HG02763 (cell line): Measurements from ENCODE around the gene CTNNA2.

Experiments
- ATAC-seq: cut with Tn5 transposase; IDR thresholded peaks from one replicate; pipeline ENCODE4 v1.9.1; 2021; ENCODE audit warnings: mild to moderate bottlenecking, moderate library complexity; ENCODE audit not compliant: unreplicated experiment

CTNNA2 gene

DNA sequence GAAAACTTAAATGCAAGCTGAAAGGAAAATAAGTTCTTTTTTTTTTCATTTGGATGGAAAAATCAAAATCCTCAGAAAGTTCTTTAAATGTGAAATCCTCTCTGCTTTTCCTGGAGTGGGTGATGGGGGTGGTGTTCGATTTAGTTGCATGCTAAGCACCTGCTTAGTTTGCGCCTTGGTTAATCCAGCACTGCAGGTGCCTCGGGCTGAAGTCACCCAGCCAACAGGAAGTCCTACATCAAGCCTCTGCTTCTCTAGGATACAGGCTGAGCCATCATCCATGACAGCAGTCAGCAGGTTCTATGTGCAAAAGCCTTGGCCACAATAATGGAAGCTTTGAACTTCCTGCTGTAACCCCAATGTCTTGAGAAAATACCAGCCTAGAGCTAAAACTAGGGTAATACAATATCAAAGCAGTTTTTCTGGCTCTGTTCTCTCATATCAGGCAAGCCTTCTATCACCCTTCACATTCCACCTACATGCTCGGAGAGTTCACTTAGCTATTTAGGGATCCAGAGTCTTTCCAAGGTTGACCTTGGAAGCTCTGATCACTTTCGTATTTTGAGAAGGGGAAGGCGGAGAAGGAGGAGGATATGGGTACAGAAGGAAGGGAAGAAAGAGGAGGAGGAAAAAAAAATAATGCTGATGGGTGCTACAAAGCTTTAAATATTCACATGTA is 907.8 kb downstream of the CTNNA2 start:
- no peak for ATAC-seq

DNA sequence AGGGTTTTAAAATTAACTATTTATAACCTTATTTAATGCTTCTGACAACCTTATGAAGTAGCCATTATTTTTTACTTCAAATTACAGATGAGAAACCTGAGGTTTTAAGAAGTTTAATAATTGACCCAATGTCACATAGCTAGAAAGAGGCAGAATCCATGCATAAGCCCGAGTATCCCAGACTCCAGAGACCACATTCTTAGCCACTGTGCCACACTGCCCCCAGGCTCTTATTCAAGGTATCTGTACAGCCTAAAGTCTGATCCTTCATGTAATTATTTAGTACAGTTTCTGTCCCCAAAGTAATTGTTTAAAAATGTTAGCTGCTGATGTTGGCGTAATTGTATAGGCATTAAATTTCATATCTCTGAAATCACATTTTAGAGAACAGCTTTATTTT is 916.4 kb downstream of the CTNNA2 start:
- no peak for ATAC-seq

DNA sequence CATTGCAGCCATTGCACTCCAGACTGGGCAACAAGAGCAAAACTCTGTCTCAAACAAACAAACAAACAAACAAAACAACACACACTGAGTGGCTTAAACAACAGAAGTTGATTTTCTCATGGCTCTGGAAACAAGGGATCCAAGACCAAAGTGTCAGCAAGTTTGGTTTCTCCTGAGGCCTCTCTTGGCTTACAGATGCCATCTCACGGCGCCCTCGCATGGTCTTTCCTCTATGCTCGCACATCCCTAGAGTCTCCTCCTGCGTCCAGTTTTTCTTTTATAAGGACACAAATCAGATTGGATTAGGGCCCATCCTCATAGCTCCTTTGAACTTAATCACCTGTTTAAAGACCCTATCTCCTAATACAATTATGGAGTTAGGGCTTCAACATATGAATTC is 925.1 kb downstream of the CTNNA2 start:
- ATAC-seq = no peak

DNA sequence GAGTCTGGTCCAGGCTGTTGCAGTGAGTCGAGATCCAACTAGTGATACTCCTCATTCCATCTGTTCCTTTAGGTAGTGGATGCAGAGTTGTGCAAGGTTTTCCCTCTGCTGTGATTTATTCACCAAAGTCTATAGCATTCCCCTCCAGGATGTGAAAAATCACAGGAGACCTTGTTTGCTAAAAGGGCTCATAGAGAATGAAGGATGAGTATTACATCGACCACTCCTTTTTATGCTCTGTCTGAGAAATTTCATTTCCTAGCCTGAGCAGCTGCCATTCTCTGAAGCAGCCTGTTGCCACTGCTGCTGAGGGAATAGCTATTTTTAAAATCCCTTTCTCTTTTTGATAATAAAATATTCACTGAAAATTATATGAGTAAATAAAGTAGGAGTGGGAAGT is 925.8 kb downstream of the CTNNA2 start:
- no peak for ATAC-seq

DNA sequence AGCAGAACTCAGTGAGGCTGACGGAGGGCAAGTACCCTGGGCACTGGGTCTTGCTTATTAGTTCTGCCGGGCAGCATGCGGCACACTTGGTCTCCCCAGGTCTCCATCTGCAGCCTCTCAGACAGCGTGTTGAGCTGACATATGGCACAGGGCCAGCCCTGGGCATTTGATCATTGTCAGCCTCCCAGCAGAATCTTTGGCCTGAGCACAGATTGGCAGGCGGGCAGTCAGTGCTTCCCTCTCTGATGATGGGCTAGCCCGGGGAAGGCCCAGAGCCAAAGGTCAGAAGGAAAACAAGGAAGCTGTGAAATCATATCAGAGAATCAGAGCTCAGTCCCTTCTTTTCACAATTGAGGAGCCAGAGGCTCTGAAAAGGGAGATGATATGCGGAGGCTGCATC is 941.8 kb downstream of the CTNNA2 start:
- no peak for ATAC-seq

DNA sequence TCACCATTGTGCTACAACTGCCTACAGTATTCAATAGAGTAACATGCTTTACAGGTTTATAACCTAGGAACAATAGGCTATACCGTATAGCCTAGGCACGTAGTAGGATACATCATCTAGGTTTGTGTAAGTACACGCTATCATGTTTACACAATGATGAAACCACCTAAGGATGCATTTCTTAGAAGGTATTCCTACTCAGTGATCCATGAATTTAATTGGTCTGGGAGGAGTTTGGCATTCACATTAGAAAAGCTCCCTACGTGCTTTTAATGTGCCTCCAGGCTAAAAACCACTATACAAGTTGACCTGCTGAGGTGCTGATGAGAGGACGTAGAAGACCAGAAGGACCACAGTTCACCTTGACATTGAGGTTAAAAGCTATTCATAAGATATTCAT is 946.2 kb downstream of the CTNNA2 start:
- no peak for ATAC-seq

DNA sequence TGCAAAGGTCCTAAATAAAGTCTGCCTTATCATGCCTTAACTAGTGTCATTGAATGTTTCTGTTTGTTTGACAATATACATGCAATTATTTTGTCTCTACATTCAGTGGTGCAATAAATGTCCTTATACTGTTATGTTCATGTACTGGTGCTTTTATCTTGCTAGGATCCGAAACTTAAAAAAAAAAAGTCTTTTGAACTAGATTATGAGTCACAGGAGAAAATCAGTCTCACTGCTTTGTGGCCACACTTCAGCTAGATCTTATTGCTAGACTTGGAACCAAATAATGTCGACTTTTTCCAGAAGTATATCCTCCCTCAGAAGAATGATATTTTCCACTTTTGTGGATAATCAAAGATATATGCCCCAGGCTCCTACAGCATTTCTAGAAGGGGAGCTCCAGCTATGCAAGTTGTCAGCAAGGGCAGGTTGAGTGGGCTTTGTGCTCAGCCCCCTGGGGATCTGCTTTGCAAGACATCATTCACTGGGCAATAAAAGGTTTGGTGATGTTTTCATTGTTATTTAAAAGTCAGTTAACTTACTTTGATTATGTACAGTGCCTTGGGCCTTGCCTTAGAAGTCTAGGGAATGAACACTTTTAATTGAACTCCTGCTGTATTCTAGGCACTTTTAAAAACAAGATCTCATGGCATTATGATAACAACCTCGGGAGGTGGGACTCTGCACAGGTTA is 948.8 kb downstream of the CTNNA2 start:
- no peak for ATAC-seq

DNA sequence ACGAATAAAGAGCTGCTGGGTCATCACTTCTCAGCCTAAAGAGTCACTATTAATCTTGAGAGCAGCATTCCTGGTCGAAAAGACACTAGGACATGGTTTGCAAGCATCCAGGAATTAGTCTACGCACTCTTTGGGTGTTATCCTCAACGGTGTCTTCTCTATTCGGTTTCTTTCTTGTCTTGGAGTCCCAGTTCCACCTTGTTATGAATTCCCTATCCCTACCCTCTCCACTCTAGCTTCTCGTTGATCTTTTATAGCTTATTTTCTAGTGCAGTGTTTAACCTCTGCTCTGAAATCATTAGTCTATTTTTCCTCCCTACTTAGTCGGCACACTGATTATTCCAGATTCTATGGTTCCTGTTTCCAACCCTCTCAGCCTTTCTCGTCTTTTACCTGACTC is 949.8 kb downstream of the CTNNA2 start:
- no peak for ATAC-seq

DNA sequence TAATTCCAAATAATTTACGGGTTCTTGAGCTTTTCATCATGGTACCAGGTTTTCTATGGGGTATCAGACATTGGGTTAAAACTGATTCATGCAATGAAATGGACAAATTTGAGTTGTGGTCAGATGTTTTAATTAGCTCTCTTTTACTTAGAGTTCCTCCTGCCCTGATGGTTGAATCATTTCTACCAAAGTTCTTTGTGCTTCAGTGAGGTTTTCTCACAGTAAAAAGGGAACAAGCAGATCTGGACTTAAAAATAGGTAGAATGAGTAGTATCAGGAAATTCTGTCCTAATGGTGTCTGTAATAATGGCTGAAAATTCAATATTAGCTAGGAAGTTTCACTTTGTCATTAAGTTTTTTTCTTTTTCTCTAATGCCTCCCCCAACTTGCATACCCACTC is 951.4 kb downstream of the CTNNA2 start:
- ATAC-seq = no peak

DNA sequence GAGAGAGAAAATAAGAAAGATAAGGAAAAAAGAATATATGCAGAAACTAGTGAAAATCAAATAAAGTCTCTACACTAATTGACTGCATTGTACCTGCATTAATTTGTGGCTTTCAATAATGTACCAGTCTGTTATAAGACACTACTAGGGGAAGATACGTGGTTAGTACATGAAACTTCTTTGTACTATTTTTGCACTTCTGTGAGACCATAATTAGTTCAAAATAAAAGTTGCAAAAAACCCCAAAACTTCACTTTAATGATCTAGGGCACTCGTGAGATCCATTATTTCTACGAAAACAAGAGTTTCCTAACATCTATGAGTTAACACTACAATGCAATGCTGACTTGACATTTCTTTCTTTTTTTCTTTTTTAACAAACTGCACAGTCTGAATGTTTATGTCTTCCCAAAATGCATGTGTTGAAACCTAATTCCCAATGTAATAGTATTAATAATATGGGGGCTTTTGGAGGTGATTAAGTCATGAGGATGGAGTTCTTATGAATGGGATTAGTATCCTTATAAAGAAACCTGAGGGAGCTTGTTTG is 954.5 kb downstream of the CTNNA2 start:
- no peak for ATAC-seq

DNA sequence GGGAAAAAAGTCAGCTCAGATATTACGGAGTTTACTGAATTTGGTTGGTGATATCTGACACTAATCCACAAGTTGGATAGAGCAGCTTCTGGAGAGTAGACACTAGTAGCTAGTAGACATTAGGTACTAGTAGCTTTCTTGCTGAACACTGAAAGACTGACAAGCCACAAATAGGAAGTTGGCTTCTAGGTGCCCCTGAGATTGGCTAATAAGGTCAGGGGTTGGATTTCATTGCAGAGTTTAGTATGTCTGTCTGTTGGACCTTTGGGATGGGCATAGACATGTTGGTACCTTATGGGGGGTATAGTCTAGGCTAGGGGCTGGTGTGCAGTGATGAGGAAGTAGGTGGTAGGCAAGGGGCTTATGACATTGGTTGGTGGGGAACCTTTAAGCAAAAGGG is 956.6 kb downstream of the CTNNA2 start:
- ATAC-seq = no peak

DNA sequence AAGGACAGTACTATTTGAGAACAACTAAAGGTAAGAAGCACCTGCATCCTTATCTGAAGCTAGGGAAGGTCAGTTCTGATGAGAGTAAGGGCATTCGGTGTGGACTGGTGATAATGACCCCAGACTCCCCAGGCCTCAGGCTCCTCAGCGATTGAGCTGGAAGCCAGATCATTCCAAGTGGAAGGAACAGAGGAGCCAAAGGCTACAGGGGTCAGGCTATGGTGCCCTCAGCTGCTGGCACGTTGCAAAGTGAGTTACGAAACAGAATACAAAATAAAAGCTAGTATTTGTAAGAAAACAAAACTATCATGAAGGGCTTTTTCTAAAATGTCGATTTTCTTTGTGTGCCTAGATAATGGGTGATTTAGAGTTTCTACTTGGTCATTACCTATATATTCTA is 960.2 kb downstream of the CTNNA2 start:
- no peak for ATAC-seq

DNA sequence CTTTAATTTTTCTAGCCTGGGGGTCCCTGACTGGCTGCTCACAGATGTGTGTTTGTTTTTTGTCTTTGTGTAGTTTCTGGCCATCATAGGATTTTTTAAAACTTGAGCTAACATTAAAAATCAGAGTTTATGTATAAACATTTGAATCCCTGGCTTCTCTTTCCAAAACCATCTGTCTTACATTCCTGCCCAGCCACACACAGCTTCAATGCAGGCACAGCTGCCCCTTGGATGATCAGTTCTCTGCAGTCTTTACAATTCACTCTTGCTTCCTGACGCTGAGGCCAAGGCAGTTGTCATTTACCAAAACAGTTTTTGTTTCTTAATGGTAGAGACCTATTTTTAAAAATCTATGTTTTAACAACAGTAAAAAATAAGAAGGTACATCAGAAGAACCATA is 960.9 kb downstream of the CTNNA2 start:
- ATAC-seq = no peak

DNA sequence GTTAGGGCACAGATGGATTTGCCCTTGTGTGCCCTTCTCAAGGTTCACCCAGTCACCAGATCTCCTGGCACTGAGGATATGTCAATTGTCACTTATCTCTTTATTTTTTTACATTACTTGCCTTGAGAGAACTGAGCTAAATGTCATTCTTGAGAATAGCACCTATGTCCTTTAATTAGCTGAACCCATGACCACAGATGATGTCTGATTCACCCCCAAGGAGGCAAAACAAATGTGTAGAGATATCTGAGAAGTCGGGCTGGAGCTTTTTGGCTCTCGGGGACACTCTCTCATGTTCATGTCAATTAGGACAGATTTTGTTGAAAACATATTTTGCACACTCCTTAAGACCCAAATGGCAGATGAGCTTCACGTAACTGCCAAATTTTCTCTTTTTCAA is 963.1 kb downstream of the CTNNA2 start:
- ATAC-seq = no peak

DNA sequence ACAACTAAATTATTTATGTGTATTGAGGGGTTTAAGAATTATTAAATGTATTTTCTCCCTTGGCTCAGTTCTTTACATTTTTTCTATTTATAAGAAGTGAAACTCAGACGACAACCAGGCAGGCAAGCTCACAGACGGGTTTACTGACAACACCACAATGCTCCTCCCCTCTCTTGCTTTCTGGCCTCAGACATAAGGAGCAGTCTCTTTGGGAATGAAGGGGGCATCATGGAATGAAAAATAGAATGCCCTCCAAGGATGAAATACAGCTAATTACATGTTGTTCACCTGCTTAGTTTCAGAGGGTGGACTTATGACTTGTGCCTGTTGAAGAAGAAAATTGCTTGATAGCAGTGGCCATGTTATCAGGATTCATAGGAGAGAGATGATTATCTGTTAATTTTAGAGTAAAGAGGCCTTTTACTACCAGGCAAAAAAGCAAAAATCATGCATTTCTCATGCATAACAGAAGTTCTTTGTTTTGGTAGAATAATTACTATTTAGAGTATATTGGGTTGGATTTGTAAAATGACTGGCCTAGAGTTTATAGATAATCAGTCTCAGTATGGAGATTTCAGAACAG is 963.8 kb downstream of the CTNNA2 start:
- ATAC-seq = no peak

DNA sequence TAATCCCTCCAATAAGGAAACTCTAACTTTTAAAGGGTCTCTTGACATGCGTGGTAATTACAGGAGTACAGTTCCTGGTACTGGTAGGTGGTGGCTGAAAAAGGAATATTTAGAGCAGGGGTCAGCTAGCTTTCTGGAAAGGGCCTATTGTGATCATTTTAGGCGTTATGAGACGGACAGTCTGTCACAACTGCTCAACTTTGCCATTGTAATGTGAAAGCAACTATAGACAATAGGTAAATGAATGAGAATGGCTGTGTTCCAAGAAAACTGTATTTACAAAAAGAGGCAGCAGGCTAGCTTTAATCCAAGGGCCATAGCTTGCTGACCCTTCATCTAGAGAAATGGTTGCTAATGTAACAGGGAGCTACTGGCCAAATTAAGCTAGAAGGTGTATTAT is 969.4 kb downstream of the CTNNA2 start:
- ATAC-seq = no peak

DNA sequence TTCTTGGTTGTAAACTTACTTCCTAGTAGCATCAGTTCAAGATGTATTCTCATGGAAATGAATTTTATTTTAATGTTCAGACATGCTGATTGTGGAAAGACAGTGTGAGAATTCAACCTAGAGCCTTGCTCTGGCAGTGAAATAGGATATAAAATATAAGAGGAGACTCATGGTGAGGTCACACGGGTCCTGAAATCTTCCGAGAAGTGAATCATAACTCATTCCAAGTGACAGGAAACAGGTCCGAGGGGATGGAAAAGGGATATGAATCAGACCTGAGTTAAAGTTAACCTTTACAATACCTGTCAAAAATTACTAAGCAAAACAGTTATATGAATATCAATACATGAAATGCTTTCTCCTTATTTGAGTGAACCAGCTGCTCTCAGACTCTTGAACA is 976.9 kb downstream of the CTNNA2 start:
- no peak for ATAC-seq

DNA sequence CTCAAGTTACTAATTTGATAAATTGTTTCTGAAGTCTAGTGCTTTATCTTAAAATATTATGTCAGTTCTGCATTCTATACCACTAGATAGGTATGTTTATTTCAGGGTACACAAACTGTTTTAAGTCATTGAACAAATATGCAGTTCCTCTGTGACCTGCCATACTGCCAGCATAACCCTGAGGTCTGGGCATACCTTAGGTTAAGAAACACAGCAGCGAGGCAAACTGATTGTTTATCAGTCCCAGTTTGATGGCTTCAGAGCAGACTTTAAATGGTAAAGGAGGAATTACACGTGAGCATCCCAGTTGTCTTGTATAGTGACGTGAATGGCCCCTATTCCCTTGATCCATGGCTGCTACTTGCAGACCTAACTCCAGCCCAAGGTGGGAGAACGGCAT is 978.1 kb downstream of the CTNNA2 start:
- no peak for ATAC-seq

DNA sequence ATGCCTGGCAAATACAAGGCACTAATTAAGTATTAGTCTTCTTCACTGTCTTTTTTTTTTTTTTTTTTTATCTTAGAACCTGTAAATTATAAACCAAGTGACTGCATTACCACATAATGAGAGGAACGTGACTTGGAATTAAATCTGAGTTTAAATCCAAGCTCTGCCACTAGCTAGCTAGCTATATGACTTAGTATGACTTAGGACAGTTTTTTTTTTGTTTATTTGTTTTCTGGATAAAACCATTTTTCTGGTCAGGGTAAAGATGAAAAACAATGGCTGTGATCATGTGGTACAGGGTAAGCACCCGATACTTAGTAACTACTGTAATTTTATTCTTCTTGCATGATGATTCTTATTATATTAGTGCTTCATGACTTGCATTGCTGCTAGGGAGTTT is 983.5 kb downstream of the CTNNA2 start:
- no peak for ATAC-seq

DNA sequence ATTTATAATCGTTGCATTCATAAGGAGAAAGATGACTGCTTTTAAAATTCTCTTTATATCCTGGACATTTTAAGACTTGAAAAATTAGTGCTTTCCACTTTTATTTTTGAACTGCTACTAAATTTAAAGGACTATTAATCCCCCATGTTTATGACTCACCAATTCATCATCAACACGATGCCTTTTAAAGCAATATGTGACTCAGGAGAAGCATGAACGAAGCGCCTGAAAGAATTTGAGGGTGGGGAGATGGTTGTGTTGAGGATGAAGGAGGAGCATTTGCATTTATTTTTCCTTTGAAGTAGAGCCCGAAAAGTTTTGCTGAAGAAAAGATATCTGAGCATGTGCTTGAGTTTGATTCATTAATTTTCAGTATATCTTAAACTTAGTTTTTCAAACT is 983.9 kb downstream of the CTNNA2 start:
- ATAC-seq = no peak

DNA sequence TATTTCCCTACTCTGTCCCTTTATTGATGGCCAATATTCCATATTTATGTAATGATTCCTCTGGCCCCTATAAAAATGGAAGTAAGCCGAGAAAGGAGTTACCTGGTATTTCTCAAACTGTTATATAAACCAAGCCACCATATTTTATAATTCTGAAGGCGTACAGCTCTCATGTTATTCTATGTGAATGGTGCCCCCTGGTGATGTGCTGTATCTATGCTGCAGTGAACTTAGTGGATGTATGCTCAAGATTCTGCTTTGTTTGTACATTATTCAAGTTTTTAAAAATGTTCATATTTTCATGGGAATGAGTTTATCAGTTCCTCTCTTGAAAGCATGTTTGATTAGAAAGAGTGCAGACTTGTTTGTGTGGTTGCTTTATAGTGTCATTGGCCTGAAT is 986.2 kb downstream of the CTNNA2 start:
- ATAC-seq = no peak

DNA sequence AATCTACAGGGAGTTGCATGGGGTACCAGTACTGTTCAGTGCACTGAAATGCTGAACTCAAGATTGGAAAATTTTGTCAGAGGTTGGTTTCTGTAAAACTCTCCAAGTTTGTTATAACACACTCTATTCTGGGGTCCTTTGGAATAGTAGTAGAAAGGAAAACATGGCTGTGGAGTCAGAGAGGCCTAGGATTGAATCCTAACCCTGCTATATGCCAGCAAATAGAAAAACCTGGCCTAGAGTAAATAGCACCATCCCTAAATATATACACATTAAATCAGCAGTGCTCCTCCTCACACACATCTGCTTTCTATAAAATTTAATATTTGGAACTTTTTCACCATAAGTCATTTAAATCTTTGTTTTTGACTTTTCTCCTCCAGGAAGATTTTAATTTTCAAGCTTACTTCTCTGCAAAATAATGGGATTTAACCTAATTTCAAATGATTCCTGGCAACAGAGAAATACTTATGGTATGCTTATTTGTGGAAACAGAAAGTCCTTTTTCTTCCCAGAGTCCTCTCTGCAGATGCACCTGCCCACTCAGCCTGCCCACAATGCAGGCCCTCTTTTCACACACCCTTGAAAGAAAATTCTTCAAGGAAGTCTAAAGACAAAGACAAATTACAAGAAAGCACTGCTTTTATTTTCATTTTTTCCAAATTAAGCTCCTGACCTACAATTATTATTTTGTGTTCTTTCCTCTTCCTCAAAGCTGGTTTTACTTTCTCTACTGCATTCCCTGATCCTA is 989.2 kb downstream of the CTNNA2 start:
- ATAC-seq = no peak
